HepG2 (cell line): ENCODE results near the gene CHFR. TPM values are rescaled to one million over a fixed set of nuclear protein-coding genes. Genes with fewer than 3 reads are reported as not detected.

Experiments
- ATAC-seq: fragments of 200-7000 bp; cut with Tn5 transposase; 3 replicates; pipeline ENCODE4 v1.9.1; 2020; ENCODE audit warnings: mild to moderate bottlenecking, moderate library complexity
- BruUV-seq: library from RNA; stranded (reverse); fragments of 400-500 nt; replicated peaks from 2 replicates; lab custom pipeline; 2021; lab: Mats Ljungman, UMichigan
- CTCF ChIA-PET: fragments of 300-600 bp; formaldehyde crosslinking; extraction: SDS; loops from one replicate; lab custom pipeline; 2021; ENCODE audit warnings: low total read pairs, inconsistent platforms, low intra/inter-chr PET ratio; lab: Yijun Ruan, JAX
- POLR2A ChIA-PET: fragments of 350-600 bp; sonication (Branson Sonifier 250); formaldehyde crosslinking; loops from one replicate; lab custom pipeline; 2020; ENCODE audit warnings: antibody characterized with exemption, inconsistent platforms; lab: Yijun Ruan, JAX
- DNase-seq: peaks from one replicate; pipeline ENCODE4 v3.0.0-alpha.2; 2015; ENCODE audit warnings: low spot score
- FAIRE-seq: peaks from 3 replicates; lab custom pipeline; 2011; peaks lifted over from hg19 to GRCh38; lab: Jason Lieb, UNC
- H2AFZ ChIP-seq: one replicate; pipeline ENCODE4 v1.6.1; 2011; ENCODE audit warnings: low read length, inconsistent platforms
- H3K27ac ChIP-seq: fragments of 300-600 bp; 3 replicates; pipeline ENCODE4 v1.8.0; 2011; ENCODE audit warnings: mixed run types, mild to moderate bottlenecking, mixed read lengths, low read length, inconsistent platforms; ENCODE audit not compliant: insufficient read depth; ENCODE audit errors: extremely low read length
- H3K27me3 ChIP-seq, 2 experiments: fragments of 200-600 bp in 1 of 2; 2 replicates in 1 of 2; 3 replicates in 1 of 2; pipeline versions ENCODE4 v1.6.0 to v1.8.0; 2011; ENCODE audit warnings: low read length in 2 of 2, mild to moderate bottlenecking in 2 of 2, moderate library complexity in 2 of 2, inconsistent platforms in 1 of 2; ENCODE audit not compliant: insufficient read depth in 2 of 2, control insufficient read depth in 1 of 2
- H3K36me3 ChIP-seq, 2 experiments: fragments of 200-600 bp in 1 of 2; replicated peaks in 1 of 2; 2 replicates in 1 of 2; 3 replicates in 1 of 2; pipeline versions ENCODE4 v1.5.1 to v1.8.0; 2011; ENCODE audit warnings: low read length in 2 of 2, inconsistent platforms in 1 of 2; ENCODE audit not compliant: insufficient read depth in 2 of 2, control insufficient read depth in 1 of 2
- H3K4me1 ChIP-seq: 2 replicates; pipeline ENCODE4 v1.5.1; 2012; ENCODE audit warnings: low read length, inconsistent platforms; ENCODE audit not compliant: insufficient read depth
- H3K4me2 ChIP-seq: 2 replicates; pipeline ENCODE4 v1.6.0; 2011; ENCODE audit warnings: low read depth, low read length, inconsistent platforms
- H3K4me3 ChIP-seq, 3 experiments: fragments of 200-600 bp in 1 of 3; sonication (generic), shearing (Covaris generic) in 1 of 3; replicated peaks in 1 of 3; 2 replicates each; pipeline ENCODE4 v1.5.1; 2011 to 2016; ENCODE audit warnings: low read length in 3 of 3, inconsistent platforms in 2 of 3, low read depth in 2 of 3, mild to moderate bottlenecking in 2 of 3, control low read depth in 1 of 3, mixed read lengths in 1 of 3; ENCODE audit not compliant: insufficient read depth in 1 of 3
- H3K79me2 ChIP-seq: one replicate; pipeline ENCODE4 v1.6.1; 2011; ENCODE audit warnings: low read length, inconsistent platforms; ENCODE audit not compliant: insufficient read depth
- H3K9ac ChIP-seq: 2 replicates; pipeline ENCODE4 v1.6.0; 2011; ENCODE audit warnings: mild to moderate bottlenecking, low read depth, low read length, inconsistent platforms; ENCODE audit not compliant: insufficient read depth
- H3K9me3 ChIP-seq: 2 replicates; pipeline ENCODE4 v1.5.1; 2012; ENCODE audit warnings: mild to moderate bottlenecking, low read length
- H4K20me1 ChIP-seq: 2 replicates; pipeline ENCODE4 v1.6.0; 2011; ENCODE audit warnings: inconsistent platforms, mild to moderate bottlenecking, low read length, moderate library complexity; ENCODE audit not compliant: insufficient read depth
- ATAD3A ChIP-seq: sonication (generic); formaldehyde crosslinking; IDR thresholded peaks from 2 replicates; pipeline ENCODE4 v1.4.0; 2020; ENCODE audit warnings: missing genetic modification reagents
- HES4 ChIP-seq: sonication (generic); formaldehyde crosslinking; IDR thresholded peaks from 2 replicates; pipeline ENCODE4 v1.9.0; 2021; ENCODE audit warnings: mild to moderate bottlenecking, missing genetic modification reagents, borderline replicate concordance
- HMG20B ChIP-seq: conservative IDR thresholded peaks from 2 replicates; pipeline ENCODE4 v1.6.1; 2016; ENCODE audit warnings: missing genetic modification reagents, missing compliant biosample characterization
- MAFG ChIP-seq: sonication (generic); formaldehyde crosslinking; IDR thresholded peaks from 2 replicates; pipeline ENCODE4 v1.5.1; 2020; ENCODE audit warnings: mild to moderate bottlenecking, missing genetic modification reagents
- NONO ChIP-seq, 2 experiments: fragments of 450-650 bp in 1 of 2; sonication (generic) in 1 of 2; formaldehyde crosslinking in 1 of 2; IDR thresholded peaks in 1 of 2; conservative IDR thresholded peaks in 1 of 2; 2 replicates each; pipeline versions ENCODE4 v1.6.1 to v1.8.0; 2017 to 2022; ENCODE audit warnings: mild to moderate bottlenecking in 1 of 2, missing genetic modification reagents in 1 of 2, moderate library complexity in 1 of 2
- THAP8 ChIP-seq: sonication (generic); formaldehyde crosslinking; IDR thresholded peaks from 2 replicates; pipeline ENCODE4 v1.5.1; 2020; ENCODE audit warnings: missing genetic modification reagents, mild to moderate bottlenecking, borderline replicate concordance
- ZBTB26 ChIP-seq: IDR thresholded peaks from 2 replicates; pipeline ENCODE4 v1.6.1; 2016; ENCODE audit warnings: missing compliant biosample characterization, missing genetic modification reagents, borderline replicate concordance
- ZNF224 ChIP-seq: sonication (generic); formaldehyde crosslinking; IDR thresholded peaks from 2 replicates; pipeline ENCODE4 v1.5.0; 2020; ENCODE audit warnings: mild to moderate bottlenecking, missing genetic modification reagents
- ZNF383 ChIP-seq: sonication (generic); formaldehyde crosslinking; IDR thresholded peaks from 2 replicates; pipeline ENCODE4 v1.4.0; 2020; ENCODE audit warnings: missing genetic modification reagents, mild to moderate bottlenecking, borderline replicate concordance
- ZNF552 ChIP-seq: sonication (generic); formaldehyde crosslinking; IDR thresholded peaks from 2 replicates; pipeline ENCODE4 v1.9.0; 2022; ENCODE audit warnings: missing genetic modification reagents, mild to moderate bottlenecking, borderline replicate concordance
- ZNF747 ChIP-seq: sonication (generic); formaldehyde crosslinking; IDR thresholded peaks from 2 replicates; pipeline ENCODE4 v1.8.1; 2023; ENCODE audit warnings: missing genetic modification reagents, mild to moderate bottlenecking, borderline replicate concordance
- ZNF761 ChIP-seq: sonication (generic); formaldehyde crosslinking; conservative IDR thresholded peaks from 2 replicates; pipeline ENCODE4 v1.4.0; 2020; ENCODE audit warnings: mild to moderate bottlenecking, missing genetic modification reagents
- WGBS: methylation state at CpG from one replicate; pipeline ENCODE4 v1.1.6; 2017; ENCODE audit warnings: low lambda C conversion rate; 5-methylcytosine and 5-hydroxymethylcytosine counted together
- in situ Hi-C: cut with HindIII; loops from 2 replicates; pipeline ENCODE4 v1.10.0; 2017; ENCODE audit warnings: low pct_unique_long_range_greater_than_20kb; ENCODE audit not compliant: extremely low pct_ligation_motif_present
- intact Hi-C: fragments of 100-400 bp; cut with micrococcal nuclease; formaldehyde crosslinking; loops from one replicate; pipeline ENCODE4 v1.10.0; 2022; ENCODE audit not compliant: unreplicated experiment
- polyA plus RNA-seq, 8 experiments: library from polyadenylated mRNA; depleted of rRNA in 3 of 8; stranded (reverse) in 7 of 8; unstranded in 1 of 8; fragments of >200 nt; fragmentation: Illumina TruSeq in 4 of 8; extraction: Trizol in 4 of 8; gene quantifications; 2 replicates each; pipeline versions ENCODE4 v1.2.1 to v1.2.3, GENCODE V29; 2011 to 2016; ENCODE audit warnings: low read depth in 4 of 8, missing spikeins in 1 of 8, mixed read lengths in 1 of 8; ENCODE audit not compliant: insufficient read depth in 1 of 8
- total RNA-seq, 5 experiments: library from RNA; depleted of rRNA; stranded (reverse); fragments of >200 nt; fragmentation: Illumina TruSeq; extraction: Trizol; gene quantifications; 2 replicates each; pipeline ENCODE4 v1.2.3, GENCODE V29; 2016; ENCODE audit warnings: low read depth in 1 of 5
- TF ChIP-seq, protein P1 (sequence below): conservative IDR thresholded peaks from 2 replicates; pipeline ENCODE4 v1.6.1; 2018; ENCODE audit warnings: missing genetic modification reagents

CHFR gene
- total and polyA plus RNA-seq, 2 of the 13 experiments (the other 11 are each of a cell fraction or from before 2014, with no cell fraction given), result 21.4 to 21.5 TPM

DNA sequence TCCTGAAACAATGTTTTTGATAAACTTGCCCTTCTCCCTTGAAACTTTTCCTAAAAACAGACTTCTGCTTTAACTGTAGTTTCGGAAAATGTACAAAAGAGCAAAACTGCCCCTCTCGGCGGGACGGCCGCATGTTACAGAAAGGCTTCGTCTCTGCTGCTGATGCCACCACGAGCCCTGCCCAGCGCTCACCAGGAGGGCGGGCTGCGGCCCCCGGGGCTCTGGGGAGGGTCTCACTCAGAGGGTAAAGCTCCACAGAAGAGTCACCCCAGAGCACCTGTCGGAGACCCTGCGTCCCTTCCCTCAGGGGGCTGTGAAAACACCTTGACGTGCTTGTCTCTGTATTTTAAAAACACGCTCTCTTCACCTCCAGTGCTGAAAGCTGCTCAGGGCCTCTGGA, 46.3 kb downstream of the CHFR start:
- no peak overlapping the region for H3K4me3 ChIP-seq
- 96% methylated on average over 15 of the region's 15 CpGs for WGBS
- no peak overlapping the region for H3K9ac ChIP-seq
- DNase-seq (no peak), FAIRE-seq (no peak), ATAC-seq (no peak)
- H3K4me1 ChIP-seq, result no peaks in the 10 kb centered on the region
- no peak overlapping the region for H3K27ac ChIP-seq
- H3K9me3 ChIP-seq, result no peaks in the 10 kb centered on the region
- no peaks in the 10 kb centered on the region for H3K79me2 ChIP-seq
- H3K36me3 ChIP-seq, result peaks cover 2 to 23% of the 10 kb centered on the region in 2 experiments; a peak in 3 of 5 replicates
- no peak for TF ChIP-seq ZNF383 (CRISPR knock-in tag)
- no peak for TF ChIP-seq ZNF747 (CRISPR knock-in tag)
- in situ Hi-C loops (no loop called here), intact Hi-C loops (no loop called here)
- no peaks in the 10 kb centered on the region for H4K20me1 ChIP-seq
- H2AFZ ChIP-seq, result no peak overlapping the region
- no peak overlapping the region for H3K4me2 ChIP-seq
- POLR2A ChIA-PET, result no interaction called here
- BruUV-seq, result no TSS peak
- no peaks in the 10 kb centered on the region for H3K27me3 ChIP-seq
- CTCF ChIA-PET, result no interaction called here

- ATAC-seq, result no peak
- Histone ChIP-seq H3K4me3 (no peak overlapping the region), H3K27ac (no peak overlapping the region), H3K36me3 (peaks cover 2 to 18% of the 10 kb centered on the region in 2 experiments; a peak in 2 of 5 replicates), H3K9ac (no peak overlapping the region), H3K4me1 (no peaks in the 10 kb centered on the region), H3K79me2 (no peaks in the 10 kb centered on the region), H3K9me3 (no peaks in the 10 kb centered on the region), H3K27me3 (no peaks in the 10 kb centered on the region), H4K20me1 (no peaks in the 10 kb centered on the region), H2AFZ (no peak overlapping the region), H3K4me2 (no peak overlapping the region)
- intact Hi-C loops, result no loop called here
- POLR2A ChIA-PET, result no interaction called here
- in situ Hi-C loops, result no loop called here
- no TSS peak for BruUV-seq
- no peak for FAIRE-seq
- 93% methylated on average over 19 of the region's 20 CpGs for WGBS
- DNase-seq, result no peak
- CTCF ChIA-PET, result no interaction called here
- TF ChIP-seq NONO (IDR thresholded peaks at IDR 0.05) (no peak), NONO (CRISPR knock-in tag; conservative IDR thresholded peaks at IDR 0.05) (no peak), ZNF224 (no peak), ZNF761 (CRISPR knock-in tag) (no peak), THAP8 (no peak), ZNF552 (CRISPR knock-in tag) (no peak), ZBTB26 (CRISPR knock-in tag) (no peak), MAFG (CRISPR knock-in tag) (no peak), HES4 (no peak), HMG20B (CRISPR knock-in tag) (no peak), ATAD3A (no peak)
- TF ChIP-seq, protein P1, sequence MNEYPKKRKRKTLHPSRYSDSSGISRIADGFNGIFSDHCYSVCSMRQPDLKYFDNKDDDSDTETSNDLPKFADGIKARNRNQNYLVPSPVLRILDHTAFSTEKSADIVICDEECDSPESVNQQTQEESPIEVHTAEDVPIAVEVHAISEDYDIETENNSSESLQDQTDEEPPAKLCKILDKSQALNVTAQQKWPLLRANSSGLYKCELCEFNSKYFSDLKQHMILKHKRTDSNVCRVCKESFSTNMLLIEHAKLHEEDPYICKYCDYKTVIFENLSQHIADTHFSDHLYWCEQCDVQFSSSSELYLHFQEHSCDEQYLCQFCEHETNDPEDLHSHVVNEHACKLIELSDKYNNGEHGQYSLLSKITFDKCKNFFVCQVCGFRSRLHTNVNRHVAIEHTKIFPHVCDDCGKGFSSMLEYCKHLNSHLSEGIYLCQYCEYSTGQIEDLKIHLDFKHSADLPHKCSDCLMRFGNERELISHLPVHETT (CRISPR knock-in tag), result no peak
Observed at GRCh38 chr12:132840536-132840935, 46.9 kb downstream of the CHFR start.
